CD8-positive, alpha-beta memory T cell (primary cell): ENCODE measurements around the gene CADPS. TPM values are rescaled to one million over a fixed set of nuclear protein-coding genes. Genes with fewer than 3 reads are reported as not detected.
A peak's percentile ranks its signal among the peaks of the same experiment; 100 is the strongest.

Experiments
- CTCF ChIA-PET: fragments of 350-600 bp; sonication (Branson Sonifier 250); formaldehyde crosslinking; loops from one replicate; lab custom pipeline; 2021; ENCODE audit warnings: antibody characterized with exemption; lab: Charles Lee
- POLR2A ChIA-PET: fragments of 350-600 bp; sonication (Branson Sonifier 250); formaldehyde crosslinking; loops from one replicate; lab custom pipeline; 2021; ENCODE audit warnings: antibody characterized with exemption; lab: Charles Lee
- DNase-seq, 5 donors: peaks; one replicate each; pipeline versions ENCODE4 v3.0.0 to v3.0.0-alpha.2; 2020 to 2022; ENCODE audit warnings: mixed read lengths in 1 of 5
- H3K27ac ChIP-seq: one replicate; pipeline ENCODE4 v1.7.0; 2013; ENCODE audit warnings: low read depth, mild to moderate bottlenecking, low read length, moderate library complexity
- H3K27me3 ChIP-seq: 2 replicates; pipeline ENCODE4 v1.7.0; 2013; ENCODE audit warnings: low read length, mild to moderate bottlenecking; ENCODE audit not compliant: insufficient read depth, poor library complexity, severe bottlenecking
- H3K36me3 ChIP-seq: 2 replicates; pipeline ENCODE4 v1.7.0; 2013; ENCODE audit warnings: mild to moderate bottlenecking, low read length, moderate library complexity; ENCODE audit not compliant: insufficient read depth
- H3K4me1 ChIP-seq: 2 replicates; pipeline ENCODE4 v1.7.0; 2013; ENCODE audit warnings: mild to moderate bottlenecking, low read length, moderate library complexity; ENCODE audit not compliant: insufficient read depth
- H3K4me3 ChIP-seq: 2 replicates; pipeline ENCODE4 v1.7.0; 2013; ENCODE audit warnings: mild to moderate bottlenecking, low read length
- H3K9me3 ChIP-seq: 2 replicates; pipeline ENCODE4 v1.7.0; 2013; ENCODE audit warnings: mild to moderate bottlenecking, low read length
- H3K27ac Mint-ChIP-seq, 8 donors: one replicate each; pipeline ENCODE4 v1.8.0; 2020 to 2021; ENCODE audit warnings: mixed read lengths in 8 of 8, mild to moderate bottlenecking in 6 of 8, inconsistent platforms in 3 of 8, moderate library complexity in 3 of 8
- H3K27me3 Mint-ChIP-seq, 2 donors: one replicate each; pipeline ENCODE4 v1.8.0; 2020 to 2021; ENCODE audit warnings: mixed read lengths in 2 of 2, mild to moderate bottlenecking in 1 of 2, moderate library complexity in 1 of 2
- H3K36me3 Mint-ChIP-seq, 3 donors: one replicate each; pipeline ENCODE4 v1.8.0; 2020 to 2021; ENCODE audit warnings: mixed read lengths in 3 of 3, inconsistent platforms in 1 of 3, mild to moderate bottlenecking in 1 of 3
- H3K4me1 Mint-ChIP-seq, 3 donors: one replicate each; pipeline ENCODE4 v1.8.0; 2020 to 2021; ENCODE audit warnings: mixed read lengths in 3 of 3, inconsistent platforms in 1 of 3, mild to moderate bottlenecking in 1 of 3
- H3K4me3 Mint-ChIP-seq, 7 donors: one replicate each; pipeline ENCODE4 v1.8.0; 2020 to 2021; ENCODE audit warnings: mixed read lengths in 7 of 7, mild to moderate bottlenecking in 6 of 7, moderate library complexity in 4 of 7, inconsistent platforms in 2 of 7
- H3K9me3 Mint-ChIP-seq, 5 donors: one replicate each; pipeline ENCODE4 v1.8.0; 2020 to 2022; ENCODE audit warnings: mixed read lengths in 5 of 5, mild to moderate bottlenecking in 3 of 5, moderate library complexity in 2 of 5, inconsistent platforms in 1 of 5
- polyA plus RNA-seq: library from polyadenylated mRNA; unstranded; fragments of 300-500 nt; fragmentation: Illumina TruSeq; gene quantifications from one replicate; pipeline ENCODE4 v1.2.3, GENCODE V29; 2021
- total RNA-seq, 2 experiments: library from RNA; stranded (reverse); gene quantifications; one replicate each; pipeline ENCODE4 v1.2.3, GENCODE V29; 2021

The CADPS gene
- total and polyA plus RNA-seq, 3 experiments from 2014 or later = not detected

- Histone ChIP-seq H3K9me3 (no peaks in the 10 kb centered on the region), H3K27ac (no peak overlapping the region), H3K36me3 (no peaks in the 10 kb centered on the region), H3K4me3 (no peak overlapping the region), H3K27me3 (no peaks in the 10 kb centered on the region), H3K4me1 (no peaks in the 10 kb centered on the region)
- Mint-ChIP-seq H3K27ac (no peak overlapping the region), H3K9me3 (peaks cover 0 to 4% (median 0%) of the 10 kb centered on the region in 5 donors), H3K27me3 (no peaks in the 10 kb centered on the region), H3K4me3 (no peak overlapping the region), H3K36me3 (no peaks in the 10 kb centered on the region), H3K4me1 (no peaks in the 10 kb centered on the region)
- ChIA-PET POLR2A (no interaction called here), CTCF (no interaction called here)
- DNase-seq = no peak
These were observed 151.9 kb downstream of the CADPS start for GRCh38 chr3:62723166-62723913.

GRCh38 chr3:62722344-62722743 lies 152.9 kb downstream of the CADPS start:
- H3K36me3 Mint-ChIP-seq = no peaks in the 10 kb centered on the region
- ChIA-PET POLR2A (no interaction called here), CTCF (no interaction called here)
- H3K4me3 ChIP-seq = no peak overlapping the region
- no peaks in the 10 kb centered on the region for H3K36me3 ChIP-seq
- no peaks in the 10 kb centered on the region for H3K9me3 ChIP-seq
- no peaks in the 10 kb centered on the region for H3K4me1 ChIP-seq
- no peak overlapping the region for H3K4me3 Mint-ChIP-seq
- peaks cover 0 to 4% (median 3%) of the 10 kb centered on the region in 5 donors for H3K9me3 Mint-ChIP-seq
- H3K4me1 Mint-ChIP-seq = no peaks in the 10 kb centered on the region
- H3K27ac ChIP-seq = no peak overlapping the region
- H3K27me3 Mint-ChIP-seq = peaks cover 0 to 5% of the 10 kb centered on the region in 2 donors
- H3K27ac Mint-ChIP-seq = no peak overlapping the region
- DNase-seq = no peak
- H3K27me3 ChIP-seq = no peaks in the 10 kb centered on the region

GRCh38 chr3:62718515-62719320 lies 156.5 kb downstream of the CADPS start:
- CTCF ChIA-PET = no interaction called here
- H3K4me3 Mint-ChIP-seq = no peak overlapping the region
- H3K27me3 Mint-ChIP-seq = peaks cover 0 to 5% of the 10 kb centered on the region in 2 donors
- H3K36me3 ChIP-seq = no peaks in the 10 kb centered on the region
- peak overlapping the region in 1 of 8 donors; percentile 5 for H3K27ac Mint-ChIP-seq
- H3K4me3 ChIP-seq = no peak overlapping the region
- no peak overlapping the region for H3K27ac ChIP-seq
- peaks cover 0 to 4% (median 2%) of the 10 kb centered on the region in 5 donors for H3K9me3 Mint-ChIP-seq
- H3K4me1 ChIP-seq = no peaks in the 10 kb centered on the region
- H3K9me3 ChIP-seq = no peaks in the 10 kb centered on the region
- no peak for DNase-seq
- H3K36me3 Mint-ChIP-seq = no peaks in the 10 kb centered on the region
- H3K4me1 Mint-ChIP-seq = no peaks in the 10 kb centered on the region
- POLR2A ChIA-PET = no interaction called here
- H3K27me3 ChIP-seq = no peaks in the 10 kb centered on the region

GRCh38 chr3:62718011-62718410 lies 157.2 kb downstream of the CADPS start:
- POLR2A ChIA-PET = no interaction called here
- no peaks in the 10 kb centered on the region for H3K4me1 Mint-ChIP-seq
- H3K27me3 Mint-ChIP-seq = peaks cover 0 to 5% of the 10 kb centered on the region in 2 donors
- Histone ChIP-seq H3K9me3 (no peaks in the 10 kb centered on the region), H3K27me3 (no peaks in the 10 kb centered on the region), H3K4me1 (no peaks in the 10 kb centered on the region), H3K27ac (no peak overlapping the region), H3K36me3 (no peaks in the 10 kb centered on the region), H3K4me3 (no peak overlapping the region)
- H3K9me3 Mint-ChIP-seq = peaks cover 0 to 4% (median 2%) of the 10 kb centered on the region in 5 donors
- DNase-seq = no peak
- CTCF ChIA-PET = no interaction called here
- H3K36me3 Mint-ChIP-seq = no peaks in the 10 kb centered on the region
- no peak overlapping the region for H3K4me3 Mint-ChIP-seq
- peak overlapping the region in 1 of 8 donors; percentile 2 for H3K27ac Mint-ChIP-seq

DNA sequence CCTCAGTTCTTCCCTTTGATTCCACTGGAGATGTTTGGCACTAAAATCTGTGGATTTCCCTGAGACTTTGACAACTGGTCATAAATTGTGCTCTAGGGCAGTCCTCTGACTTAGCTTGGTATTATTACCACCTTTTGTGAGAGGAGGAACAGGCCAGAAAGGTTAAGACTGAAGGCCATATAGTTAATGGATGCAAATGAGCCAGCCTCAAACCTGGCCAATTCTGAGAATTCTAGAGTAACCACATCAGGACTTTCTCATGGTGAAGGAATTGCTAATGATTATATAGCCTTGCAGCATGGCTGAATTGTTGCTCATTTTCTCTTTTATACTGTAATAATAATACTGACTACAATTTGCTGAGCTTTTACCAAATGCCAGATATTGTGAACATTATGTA lies 162.5 kb downstream of the CADPS start:
- Histone ChIP-seq H3K9me3 (no peaks in the 10 kb centered on the region), H3K36me3 (no peaks in the 10 kb centered on the region), H3K27ac (no peak overlapping the region), H3K27me3 (no peaks in the 10 kb centered on the region), H3K4me3 (no peak overlapping the region), H3K4me1 (no peaks in the 10 kb centered on the region)
- Mint-ChIP-seq H3K27ac (no peak overlapping the region), H3K27me3 (peaks cover 0 to 4% of the 10 kb centered on the region in 2 donors), H3K4me1 (no peaks in the 10 kb centered on the region), H3K4me3 (no peak overlapping the region), H3K36me3 (no peaks in the 10 kb centered on the region), H3K9me3 (peaks cover 0 to 4% (median 2%) of the 10 kb centered on the region in 5 donors)
- DNase-seq = no peak
- ChIA-PET POLR2A (no interaction called here), CTCF (no interaction called here)

DNA sequence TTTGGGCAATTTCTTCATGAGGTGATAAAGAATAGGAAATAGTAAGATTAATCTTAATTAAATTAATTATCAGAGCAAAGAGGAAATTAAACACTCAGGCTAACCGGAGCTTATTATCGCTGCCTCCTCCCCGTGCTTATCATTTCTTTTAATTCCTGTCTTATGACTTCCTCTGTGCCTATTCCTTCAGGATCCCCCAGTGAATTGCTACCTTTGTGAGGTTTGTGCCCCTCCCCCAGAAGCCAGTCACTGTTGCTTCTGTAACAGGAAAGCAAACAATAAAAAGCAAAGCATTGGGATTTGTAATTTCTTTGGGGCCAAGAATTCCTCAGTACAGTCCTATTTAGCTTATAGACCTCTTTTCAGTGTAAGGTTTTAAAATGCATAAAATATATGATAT lies 164.5 kb downstream of the CADPS start:
- DNase-seq = no peak
- Mint-ChIP-seq H3K36me3 (no peaks in the 10 kb centered on the region), H3K27ac (no peak overlapping the region), H3K9me3 (peaks cover 0 to 3% (median 0%) of the 10 kb centered on the region in 5 donors), H3K4me3 (no peak overlapping the region), H3K27me3 (no peaks in the 10 kb centered on the region), H3K4me1 (no peaks in the 10 kb centered on the region)
- Histone ChIP-seq H3K9me3 (no peaks in the 10 kb centered on the region), H3K4me1 (no peaks in the 10 kb centered on the region), H3K36me3 (no peaks in the 10 kb centered on the region), H3K4me3 (no peak overlapping the region), H3K27me3 (no peaks in the 10 kb centered on the region), H3K27ac (no peak overlapping the region)
- ChIA-PET POLR2A (no interaction called here), CTCF (no interaction called here)

DNA sequence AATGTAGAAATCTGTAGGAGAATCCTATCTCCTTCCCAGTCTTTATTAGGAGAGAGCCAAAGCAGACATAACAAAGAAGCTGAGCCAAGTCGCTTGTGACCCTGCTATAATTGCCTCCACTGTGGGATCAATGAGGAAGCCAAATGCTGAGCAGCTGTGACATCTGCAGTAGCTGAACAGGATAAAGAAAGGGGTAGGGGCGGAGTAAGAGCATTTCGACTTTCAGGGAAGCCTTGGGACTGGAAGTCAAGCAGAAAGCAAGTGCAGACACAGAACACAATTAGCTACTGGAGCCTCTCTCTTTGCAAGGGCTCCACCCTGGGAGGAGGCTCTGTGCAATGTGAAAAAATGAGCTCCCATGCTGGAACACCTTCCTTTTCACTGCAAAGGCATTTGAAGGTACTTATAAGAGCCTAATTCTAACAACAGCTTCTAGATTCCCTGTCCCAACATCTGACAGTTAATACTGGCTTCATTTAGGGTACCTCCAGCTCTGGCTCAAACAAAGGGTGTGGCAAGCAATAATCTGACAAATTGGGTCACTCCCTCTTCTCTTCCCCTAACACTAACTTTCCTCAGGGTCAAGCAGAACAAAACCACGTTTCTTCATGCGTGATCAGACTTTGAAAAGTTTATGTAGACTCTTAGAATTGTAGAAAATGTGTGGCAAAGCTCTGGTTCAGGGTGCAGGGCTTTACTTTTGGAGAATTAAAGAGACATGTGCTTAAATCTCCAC lies 166.4 kb downstream of the CADPS start:
- DNase-seq = no peak
- no peaks in the 10 kb centered on the region for H3K4me1 Mint-ChIP-seq
- H3K4me3 ChIP-seq = no peak overlapping the region
- H3K27ac ChIP-seq = no peak overlapping the region
- no peaks in the 10 kb centered on the region for H3K9me3 ChIP-seq
- peak overlapping the region in 1 of 7 donors; percentile 0 for H3K4me3 Mint-ChIP-seq
- no peaks in the 10 kb centered on the region for H3K4me1 ChIP-seq
- POLR2A ChIA-PET = no interaction called here
- peaks cover 0 to 3% (median 0%) of the 10 kb centered on the region in 5 donors for H3K9me3 Mint-ChIP-seq
- no peaks in the 10 kb centered on the region for H3K36me3 ChIP-seq
- CTCF ChIA-PET = no interaction called here
- no peaks in the 10 kb centered on the region for H3K27me3 ChIP-seq
- H3K36me3 Mint-ChIP-seq = no peaks in the 10 kb centered on the region
- no peak overlapping the region for H3K27ac Mint-ChIP-seq
- no peaks in the 10 kb centered on the region for H3K27me3 Mint-ChIP-seq

- Mint-ChIP-seq H3K36me3 (no peaks in the 10 kb centered on the region), H3K4me3 (no peak overlapping the region), H3K27ac (no peak overlapping the region), H3K9me3 (peaks cover 0 to 2% (median 0%) of the 10 kb centered on the region in 5 donors), H3K4me1 (no peaks in the 10 kb centered on the region), H3K27me3 (no peaks in the 10 kb centered on the region)
- no peak overlapping the region for H3K4me3 ChIP-seq
- no peaks in the 10 kb centered on the region for H3K27me3 ChIP-seq
- no peaks in the 10 kb centered on the region for H3K4me1 ChIP-seq
- no peak overlapping the region for H3K27ac ChIP-seq
- ChIA-PET CTCF (no interaction called here), POLR2A (no interaction called here)
- DNase-seq = no peak
- no peaks in the 10 kb centered on the region for H3K36me3 ChIP-seq
- H3K9me3 ChIP-seq = no peaks in the 10 kb centered on the region
These were observed 169.5 kb downstream of the CADPS start for GRCh38 chr3:62705721-62706120.
